Activated gamma-delta T cell treated with anti-CD3 and anti-CD28 coated beads, Interleukin-2, amount 50 U/mL, for 16 hours (primary cell): ENCODE results near the gene MRPL28.
A peak's percentile ranks its signal among the peaks of the same experiment; 100 is the strongest.
"Not testable (repeated sequence)": the region's sequence is repeated elsewhere in the genome, so short reads cannot be mapped to it uniquely, and the experiment has no call there.

Experiments
- DNase-seq: peaks from one replicate; pipeline ENCODE4 v3.0.0-alpha.2; 2020; ENCODE audit warnings: low read depth

Gene MRPL28

GRCh38 chr16:359871-360697 lies 10.3 kb downstream of the MRPL28 start:
- DNase-seq, result no peak

- no peak for DNase-seq
These were observed 11.1 kb downstream of the MRPL28 start for GRCh38 chr16:359067-359763.

- no peak for DNase-seq
These were observed 13.6 kb downstream of the MRPL28 start for GRCh38 chr16:356741-357140.

- no peak for DNase-seq
These were observed 15.3 kb downstream of the MRPL28 start for GRCh38 chr16:354971-355461.

- DNase-seq, result no peak
These were observed 16.0 kb downstream of the MRPL28 start for GRCh38 chr16:354291-354881.

GRCh38 chr16:353404-354290 lies 16.7 kb downstream of the MRPL28 start:
- no peak for DNase-seq

GRCh38 chr16:352547-353403 lies 17.6 kb downstream of the MRPL28 start, which contains the start of gene AXIN1:
Gene AXIN1, minus strand, starts transcription at chr16:352723. Its CDS starts 5,698 bp downstream, at chr16:347025.
- peak; percentile 100 for DNase-seq

- no peak for DNase-seq
These were observed 18.4 kb downstream of the MRPL28 start for GRCh38 chr16:351804-352520.

- DNase-seq, result no peak
These were observed 20.1 kb downstream of the MRPL28 start for GRCh38 chr16:350203-350602.

- no peak for DNase-seq
These were observed 21.1 kb downstream of the MRPL28 start for GRCh38 chr16:349211-349610.

GRCh38 chr16:348495-348894 lies 21.8 kb downstream of the MRPL28 start:
- not testable (repeated sequence) for DNase-seq

- DNase-seq, result no peak
These were observed 23.1 kb downstream of the MRPL28 start for GRCh38 chr16:347203-347602.

- no peak for DNase-seq
These were observed 23.8 kb downstream of the MRPL28 start for GRCh38 chr16:346587-346986.

GRCh38 chr16:345772-346171 lies 24.6 kb downstream of the MRPL28 start:
- no peak for DNase-seq

GRCh38 chr16:342455-343213 lies 27.7 kb downstream of the MRPL28 start:
- no peak for DNase-seq

GRCh38 chr16:341974-342336 lies 28.4 kb downstream of the MRPL28 start:
- not testable (repeated sequence) for DNase-seq

- DNase-seq, result not testable (repeated sequence)
These were observed 29.0 kb downstream of the MRPL28 start for GRCh38 chr16:341095-341973.

- DNase-seq, result no peak
These were observed 29.8 kb downstream of the MRPL28 start for GRCh38 chr16:340370-341091.
